Measurements from ENCODE around the gene IL13. TPM values are rescaled to one million over a fixed set of nuclear protein-coding genes. Genes with fewer than 3 reads are reported as not detected.

Gene IL13
- total and polyA plus RNA-seq, 11 donors, result 0.34 TPM; not detected in 10

- Histone ChIP-seq H3K4me3 (no peak overlapping the region), H3K4me1 (no peaks in the 10 kb centered on the region), H3K27me3 (no peaks in the 10 kb centered on the region), H3K27ac (no peak overlapping the region), H3K36me3 (peaks cover 0 to 82% (median 64%) of the 10 kb centered on the region in 9 donors), H3K9me3 (no peaks in the 10 kb centered on the region)
- 95 to 98% (median 96%) methylated on average over 3 of the region's 3 CpGs for WGBS, 4 donors
- TF ChIP-seq CTCF (IDR thresholded peaks at IDR 0.05), result no peak
- no peak for TF ChIP-seq POLR2A (IDR thresholded peaks at IDR 0.05)
- intact Hi-C loops (cut with DNase I), result no loop called here
- no peak for ATAC-seq
- no peak for DNase-seq
Measured at GRCh38 chr5:132641241-132641723, 16.7 kb upstream of the IL13 start.

- H3K36me3 ChIP-seq, result peaks cover 0 to 82% (median 64%) of the 10 kb centered on the region in 9 donors
Measured at GRCh38 chr5:132641841-132642240, 16.1 kb upstream of the IL13 start.

GRCh38 chr5:132644177-132644576 lies 13.8 kb upstream of the IL13 start:
- H3K27ac ChIP-seq, result no peak overlapping the region
- TF ChIP-seq CTCF (IDR thresholded peaks at IDR 0.05) (no peak), POLR2A (IDR thresholded peaks at IDR 0.05) (no peak)
- no peak overlapping the region for H3K4me3 ChIP-seq
- H3K27me3 ChIP-seq, result no peaks in the 10 kb centered on the region
- ATAC-seq (no peak), DNase-seq (no peak)
- H3K4me1 ChIP-seq, result no peaks in the 10 kb centered on the region
- H3K9me3 ChIP-seq, result peaks cover 0 to 20% (median 9%) of the 10 kb centered on the region in 12 donors
- intact Hi-C loops (cut with DNase I), result no loop called here
- H3K36me3 ChIP-seq, result peaks cover 0 to 59% (median 41%) of the 10 kb centered on the region in 9 donors

More at GRCh38 chr5:132641841-132642240, 16.1 kb upstream of the IL13 start:
- DNase-seq (no peak), ATAC-seq (no peak)
- 94 to 97% (median 96%) methylated on average over 3 of the region's 3 CpGs for WGBS, 4 donors
- H3K4me3 ChIP-seq, result no peak overlapping the region
- H3K9me3 ChIP-seq, result no peaks in the 10 kb centered on the region
- intact Hi-C loops (cut with DNase I), result no loop called here
- H3K27ac ChIP-seq, result no peak overlapping the region
- no peaks in the 10 kb centered on the region for H3K4me1 ChIP-seq
- H3K27me3 ChIP-seq, result no peaks in the 10 kb centered on the region
- no peak for TF ChIP-seq POLR2A (IDR thresholded peaks at IDR 0.05)

GRCh38 chr5:132646583-132647266 lies 11.2 kb upstream of the IL13 start:
- DNase-seq, result no peak
- intact Hi-C loops (cut with DNase I), result no loop called here
- Histone ChIP-seq H3K4me3 (no peak overlapping the region), H3K27me3 (no peaks in the 10 kb centered on the region), H3K4me1 (no peaks in the 10 kb centered on the region), H3K36me3 (peaks cover 0 to 34% (median 17%) of the 10 kb centered on the region in 9 donors), H3K9me3 (peaks cover 0 to 24% (median 9%) of the 10 kb centered on the region in 12 donors), H3K27ac (no peak overlapping the region)
- WGBS, 4 donors, result 94 to 98% (median 95%) methylated on average over 11 of the region's 11 CpGs
- TF ChIP-seq CTCF (IDR thresholded peaks at IDR 0.05) (no peak), POLR2A (IDR thresholded peaks at IDR 0.05) (no peak)
- no peak for ATAC-seq

Data from heart left ventricle (tissue), 16 donors.